HG03558 (cell line): ENCODE data around the gene DNMT3B.

Source experiments
- ATAC-seq: cut with Tn5 transposase; IDR thresholded peaks from one replicate; pipeline ENCODE4 v1.9.1; 2021; ENCODE audit warnings: moderate number of reproducible peaks; ENCODE audit not compliant: unreplicated experiment; ENCODE audit errors: extremely low read depth

DNMT3B gene

GRCh38 chr20:32847964-32848363 lies 85.8 kb downstream of the DNMT3B start:
- ATAC-seq: no peak

DNA sequence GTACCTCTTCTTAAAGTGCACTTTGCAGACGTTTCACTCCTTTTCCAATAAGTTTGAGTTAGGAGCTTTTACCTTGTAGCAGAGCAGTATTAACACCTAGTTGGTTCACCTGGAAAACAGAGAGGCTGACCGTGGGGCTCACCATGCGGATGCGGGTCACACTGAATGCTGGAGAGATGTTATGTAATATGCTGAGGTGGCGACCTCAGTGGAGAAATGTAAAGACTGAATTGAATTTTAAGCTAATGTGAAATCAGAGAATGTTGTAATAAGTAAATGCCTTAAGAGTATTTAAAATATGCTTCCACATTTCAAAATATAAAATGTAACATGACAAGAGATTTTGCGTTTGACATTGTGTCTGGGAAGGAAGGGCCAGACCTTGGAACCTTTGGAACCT lies 86.7 kb downstream of the DNMT3B start:
- ATAC-seq: no peak

GRCh38 chr20:32849577-32849976 lies 87.4 kb downstream of the DNMT3B start:
- no peak for ATAC-seq

- no peak for ATAC-seq
Observed at GRCh38 chr20:32855387-32855786, 93.2 kb downstream of the DNMT3B start.

DNA sequence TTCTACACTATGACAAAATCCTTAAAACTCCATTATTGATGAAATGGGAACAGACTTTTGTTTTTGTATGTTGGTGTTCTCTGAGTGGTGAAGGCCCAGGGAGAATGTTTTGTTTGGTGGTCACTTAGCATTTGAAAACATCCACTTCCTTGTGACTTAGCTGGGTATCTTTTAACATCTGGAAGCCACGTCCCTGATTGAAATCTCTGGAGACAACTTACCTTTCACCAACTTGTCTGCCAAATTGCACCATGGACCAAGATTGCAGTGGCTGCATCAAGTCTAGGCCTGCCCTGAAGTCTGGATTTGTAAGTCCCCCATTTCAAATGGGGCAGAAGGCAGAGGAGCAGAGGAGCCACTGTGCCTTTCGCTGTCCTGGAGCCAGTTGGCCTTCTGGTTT lies 96.0 kb downstream of the DNMT3B start:
- no peak for ATAC-seq
